GM19438 (cell line): ENCODE measurements around the gene NGEF.
A peak's percentile ranks its signal among the peaks of the same experiment; 100 is the strongest.
"Not testable (repeated sequence)": the region's sequence is repeated elsewhere in the genome, so short reads cannot be mapped to it uniquely, and the experiment has no call there.

Experiments
- ATAC-seq: cut with Tn5 transposase; IDR thresholded peaks from one replicate; pipeline ENCODE4 v1.9.1; 2021; ENCODE audit warnings: low read depth; ENCODE audit not compliant: unreplicated experiment

The NGEF gene

GRCh38 chr2:233013027-233013461, at the start of gene NGEF:
Gene NGEF (minus strand): TSS chr2:233013256. CDS start chr2:232974890, 38,366 bp downstream.
- ATAC-seq = no peak

GRCh38 chr2:233062451-233062850, 49.4 kb upstream of the NGEF start:
- no peak for ATAC-seq

GRCh38 chr2:233061591-233062450, 48.8 kb upstream of the NGEF start:
- ATAC-seq = no peak

GRCh38 chr2:233060980-233061590, 48.0 kb upstream of the NGEF start:
- ATAC-seq = no peak

- no peak for ATAC-seq
These were observed 47.5 kb upstream of the NGEF start for GRCh38 chr2:233060501-233060979.

GRCh38 chr2:233059797-233060500, 46.9 kb upstream of the NGEF start, which contains the start of gene INPP5D:
Gene INPP5D (plus strand): TSS chr2:233060342. CDS start chr2:233060479, 137 bp downstream.
- peak; percentile 53 for ATAC-seq

- ATAC-seq = no peak
These were observed 46.4 kb upstream of the NGEF start for GRCh38 chr2:233059547-233059796.

- ATAC-seq = no peak
These were observed 45.9 kb upstream of the NGEF start for GRCh38 chr2:233058717-233059546.

GRCh38 chr2:233056961-233057605, 44.0 kb upstream of the NGEF start:
- no peak for ATAC-seq

- ATAC-seq = no peak
These were observed 42.3 kb upstream of the NGEF start for GRCh38 chr2:233055362-233055761.

- ATAC-seq = no peak
These were observed 41.1 kb upstream of the NGEF start for GRCh38 chr2:233053928-233054784.

- ATAC-seq = not testable (repeated sequence)
These were observed 39.5 kb upstream of the NGEF start for GRCh38 chr2:233052517-233052916.

GRCh38 chr2:233051241-233052149, 38.4 kb upstream of the NGEF start:
- ATAC-seq = no peak

GRCh38 chr2:233049194-233049761, 36.2 kb upstream of the NGEF start:
- no peak for ATAC-seq

- no peak for ATAC-seq
These were observed 35.6 kb upstream of the NGEF start for GRCh38 chr2:233048569-233049193.

GRCh38 chr2:233047667-233048066, 34.6 kb upstream of the NGEF start:
- ATAC-seq = no peak

GRCh38 chr2:233047206-233047605, 34.1 kb upstream of the NGEF start:
- ATAC-seq = no peak
